Measurements from ENCODE around the gene XDH. TPM values are rescaled to one million over a fixed set of nuclear protein-coding genes. Genes with fewer than 3 reads are reported as not detected.

The XDH gene
- polyA plus RNA-seq, 1 donor (not counting 4 experiments of a cell fraction or from before 2014, with no cell fraction given), result 40.6 TPM

DNA sequence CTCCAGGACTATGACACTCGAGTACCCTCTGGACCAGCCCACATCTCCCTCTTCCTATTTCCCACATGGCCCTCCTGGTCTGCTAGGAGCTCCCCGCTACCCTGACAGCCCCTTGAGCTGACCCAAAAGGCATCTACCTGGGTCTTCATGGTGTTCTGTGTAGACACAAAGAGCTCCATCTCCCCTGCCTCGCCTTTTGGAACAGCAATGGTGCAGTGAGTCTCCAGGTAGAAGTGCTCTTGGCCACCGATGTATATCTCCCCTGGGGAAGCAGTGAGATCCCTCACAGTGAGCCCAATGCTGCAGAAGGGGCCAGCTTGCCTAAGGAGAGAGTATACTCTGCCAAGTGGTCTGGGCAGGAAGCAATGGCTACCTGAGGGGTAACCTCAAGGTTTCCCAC is 47.8 kb downstream of the XDH start:
- DNase-seq (ENCODE audit: low read depth, low spot score) (no peak), FAIRE-seq (no peak)
- H3K9me3 ChIP-seq (ENCODE audit: control insufficient read depth, low read depth, low read length), result no peaks in the 10 kb centered on the region
- dilution Hi-C loops (cut with MboI; ENCODE audit: extremely low pct_ligation_motif_present, low sequenced_read_pairs), result no loop called here
- no peak overlapping the region for H3K4me2 ChIP-seq (ENCODE audit: control insufficient read depth, extremely low read depth, insufficient read depth, low read depth, low read length)
- H3K27me3 ChIP-seq (ENCODE audit: control insufficient read depth, extremely low read depth, insufficient read depth, low read length), result no peaks in the 10 kb centered on the region
- no peak overlapping the region for H2AFZ ChIP-seq (ENCODE audit: control insufficient read depth, low read length)
- H3K9me1 ChIP-seq (ENCODE audit: control insufficient read depth, extremely low read depth, insufficient read depth, low read length), result no peaks in the 10 kb centered on the region
- H3K79me2 ChIP-seq (ENCODE audit: control insufficient read depth, insufficient read depth, low read length), result no peaks in the 10 kb centered on the region
- no peak overlapping the region for H3K4me3 ChIP-seq (ENCODE audit: control insufficient read depth in 2 of 3, extremely low read depth in 1 of 3, insufficient read depth in 2 of 3, low read depth in 1 of 3, low read length in 3 of 3)
- TF ChIP-seq EZH2 (IDR thresholded peaks at IDR 0.05; ENCODE audit: low read length), result no peak
- TF ChIP-seq, protein P1, sequence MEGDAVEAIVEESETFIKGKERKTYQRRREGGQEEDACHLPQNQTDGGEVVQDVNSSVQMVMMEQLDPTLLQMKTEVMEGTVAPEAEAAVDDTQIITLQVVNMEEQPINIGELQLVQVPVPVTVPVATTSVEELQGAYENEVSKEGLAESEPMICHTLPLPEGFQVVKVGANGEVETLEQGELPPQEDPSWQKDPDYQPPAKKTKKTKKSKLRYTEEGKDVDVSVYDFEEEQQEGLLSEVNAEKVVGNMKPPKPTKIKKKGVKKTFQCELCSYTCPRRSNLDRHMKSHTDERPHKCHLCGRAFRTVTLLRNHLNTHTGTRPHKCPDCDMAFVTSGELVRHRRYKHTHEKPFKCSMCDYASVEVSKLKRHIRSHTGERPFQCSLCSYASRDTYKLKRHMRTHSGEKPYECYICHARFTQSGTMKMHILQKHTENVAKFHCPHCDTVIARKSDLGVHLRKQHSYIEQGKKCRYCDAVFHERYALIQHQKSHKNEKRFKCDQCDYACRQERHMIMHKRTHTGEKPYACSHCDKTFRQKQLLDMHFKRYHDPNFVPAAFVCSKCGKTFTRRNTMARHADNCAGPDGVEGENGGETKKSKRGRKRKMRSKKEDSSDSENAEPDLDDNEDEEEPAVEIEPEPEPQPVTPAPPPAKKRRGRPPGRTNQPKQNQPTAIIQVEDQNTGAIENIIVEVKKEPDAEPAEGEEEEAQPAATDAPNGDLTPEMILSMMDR (optimal IDR thresholded peaks at IDR 0.05 in 1 of 3, IDR thresholded peaks at IDR 0.05 in 1 of 3, conservative IDR thresholded peaks at IDR 0.05 in 1 of 3; ENCODE audit: extremely low read depth in 1 of 3, insufficient read depth in 2 of 3, low read length in 3 of 3), result no peak
- H4K20me1 ChIP-seq (ENCODE audit: control insufficient read depth, extremely low read depth, insufficient read depth, low read length), result no peaks in the 10 kb centered on the region
- H3K4me1 ChIP-seq (ENCODE audit: control insufficient read depth, extremely low read depth, insufficient read depth, low read length), result no peaks in the 10 kb centered on the region
- H3K27ac ChIP-seq (ENCODE audit: control insufficient read depth, insufficient read depth, low read length), result no peak overlapping the region
- H3K9ac ChIP-seq (ENCODE audit: control insufficient read depth, extremely low read depth, insufficient read depth, low read length), result no peak overlapping the region
- peaks cover 46 to 57% of the 10 kb centered on the region in 2 experiments for H3K36me3 ChIP-seq (ENCODE audit: control insufficient read depth in 2 of 2, extremely low read depth in 1 of 2, insufficient read depth in 2 of 2, low read length in 2 of 2)

- Histone ChIP-seq H2AFZ (ENCODE audit: control insufficient read depth, low read length) (no peak overlapping the region), H3K9me1 (ENCODE audit: control insufficient read depth, extremely low read depth, insufficient read depth, low read length) (no peaks in the 10 kb centered on the region), H3K4me2 (ENCODE audit: control insufficient read depth, extremely low read depth, insufficient read depth, low read depth, low read length) (no peak overlapping the region), H3K9ac (ENCODE audit: control insufficient read depth, extremely low read depth, insufficient read depth, low read length) (no peak overlapping the region), H4K20me1 (ENCODE audit: control insufficient read depth, extremely low read depth, insufficient read depth, low read length) (no peaks in the 10 kb centered on the region), H3K4me1 (ENCODE audit: control insufficient read depth, extremely low read depth, insufficient read depth, low read length) (no peaks in the 10 kb centered on the region), H3K4me3 (ENCODE audit: control insufficient read depth in 2 of 3, extremely low read depth in 1 of 3, insufficient read depth in 2 of 3, low read depth in 1 of 3, low read length in 3 of 3) (no peak overlapping the region), H3K9me3 (ENCODE audit: control insufficient read depth, low read depth, low read length) (no peaks in the 10 kb centered on the region), H3K27me3 (ENCODE audit: control insufficient read depth, extremely low read depth, insufficient read depth, low read length) (no peaks in the 10 kb centered on the region), H3K79me2 (ENCODE audit: control insufficient read depth, insufficient read depth, low read length) (no peaks in the 10 kb centered on the region), H3K36me3 (ENCODE audit: control insufficient read depth in 2 of 2, extremely low read depth in 1 of 2, insufficient read depth in 2 of 2, low read length in 2 of 2) (peaks cover 41 to 51% of the 10 kb centered on the region in 2 experiments), H3K27ac (ENCODE audit: control insufficient read depth, insufficient read depth, low read length) (no peak overlapping the region)
- DNase-seq (ENCODE audit: low read depth, low spot score) (no peak), FAIRE-seq (no peak)
- TF ChIP-seq EZH2 (IDR thresholded peaks at IDR 0.05; ENCODE audit: low read length), result no peak
- TF ChIP-seq, protein P1 (optimal IDR thresholded peaks at IDR 0.05 in 1 of 3, IDR thresholded peaks at IDR 0.05 in 1 of 3, conservative IDR thresholded peaks at IDR 0.05 in 1 of 3; ENCODE audit: extremely low read depth in 1 of 3, insufficient read depth in 2 of 3, low read length in 3 of 3), result no peak
- dilution Hi-C loops (cut with MboI; ENCODE audit: extremely low pct_ligation_motif_present, low sequenced_read_pairs), result no loop called here
Observed at GRCh38 chr2:31365834-31366505, 48.6 kb downstream of the XDH start.
